GM12872 (cell line): Measurements from ENCODE around the gene ARHGAP10.

Experiments used
- CTCF ChIP-seq: IDR thresholded peaks from 3 replicates; pipeline ENCODE4 v1.5.1; 2011; ENCODE audit warnings: low read depth, mild to moderate bottlenecking, low read length, moderate library complexity; ENCODE audit not compliant: insufficient read depth

ARHGAP10 gene

GRCh38 chr4:148081267-148081666 is 349.4 kb downstream of the ARHGAP10 start:
- no peak for TF ChIP-seq CTCF

- no peak for TF ChIP-seq CTCF
These were observed 349.9 kb downstream of the ARHGAP10 start for GRCh38 chr4:148081745-148082144.

- TF ChIP-seq CTCF = no peak
These were observed 357.7 kb downstream of the ARHGAP10 start for GRCh38 chr4:148089624-148090023.

- TF ChIP-seq CTCF = no peak
These were observed 358.1 kb downstream of the ARHGAP10 start for GRCh38 chr4:148090029-148090428.

- TF ChIP-seq CTCF = no peak
These were observed 358.9 kb downstream of the ARHGAP10 start for GRCh38 chr4:148090503-148091476.

GRCh38 chr4:148091896-148092295 is 360.0 kb downstream of the ARHGAP10 start:
- TF ChIP-seq CTCF = no peak

GRCh38 chr4:148092316-148093014 is 360.6 kb downstream of the ARHGAP10 start:
- no peak for TF ChIP-seq CTCF
